T-helper 2 cell treated with Interferon-gamma antibody and Interleukin-4, amounts not matched to agents 5 μg/mL and 100 μg/mL, for 36 hours (primary cell): ENCODE results near the gene HYKK.
"Not testable (repeated sequence)": the region's sequence is repeated elsewhere in the genome, so short reads cannot be mapped to it uniquely, and the experiment has no call there.

ENCODE experiments used
- DNase-seq: peaks from one replicate; pipeline ENCODE4 v3.0.0; 2021; ENCODE audit warnings: low spot score
- H3K27ac Mint-ChIP-seq: one replicate; pipeline ENCODE4 v1.8.0; 2021; ENCODE audit warnings: mild to moderate bottlenecking, mixed read lengths
- H3K27me3 Mint-ChIP-seq: one replicate; pipeline ENCODE4 v1.8.0; 2021; ENCODE audit warnings: low read depth, mixed read lengths
- H3K36me3 Mint-ChIP-seq: one replicate; pipeline ENCODE4 v1.8.0; 2021; ENCODE audit warnings: low read depth, mixed read lengths
- H3K4me1 Mint-ChIP-seq: one replicate; pipeline ENCODE4 v1.8.0; 2021; ENCODE audit warnings: low read depth, mixed read lengths
- H3K4me3 Mint-ChIP-seq: one replicate; pipeline ENCODE4 v1.8.0; 2022; ENCODE audit warnings: mild to moderate bottlenecking, moderate library complexity, mixed read lengths
- H3K9me3 Mint-ChIP-seq: one replicate; pipeline ENCODE4 v1.8.0; 2021; ENCODE audit warnings: mixed read lengths

HYKK gene

GRCh38 chr15:78520035-78520434 lies 12.7 kb downstream of the HYKK start:
- H3K4me3 Mint-ChIP-seq, H3K36me3 Mint-ChIP-seq, H3K27me3 Mint-ChIP-seq: not testable (repeated sequence)

DNA sequence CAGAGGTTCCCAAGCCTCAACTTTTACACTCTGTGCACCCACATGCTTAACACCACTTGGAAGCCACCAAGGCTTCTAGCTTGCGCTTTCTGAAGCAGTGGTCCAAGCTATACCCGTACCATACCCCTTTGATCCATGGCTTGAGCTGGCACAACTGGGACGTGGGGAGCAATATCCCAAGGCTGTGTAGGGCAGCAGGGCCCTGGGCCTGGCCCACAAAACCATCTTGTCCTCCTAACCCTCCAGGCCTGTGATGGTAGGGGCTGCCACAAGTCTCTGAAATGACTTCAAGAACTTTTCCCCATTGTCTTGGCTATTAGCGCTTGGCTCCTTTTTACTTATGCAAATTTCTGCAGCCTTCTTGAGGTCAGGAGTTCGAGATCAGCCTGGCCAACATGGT lies 16.9 kb downstream of the HYKK start:
- no peaks in the 10 kb centered on the region for H3K27me3 Mint-ChIP-seq
- no peaks in the 10 kb centered on the region for H3K9me3 Mint-ChIP-seq
- no peaks in the 10 kb centered on the region for H3K36me3 Mint-ChIP-seq
- H3K4me1 Mint-ChIP-seq = no peaks in the 10 kb centered on the region
- no peak for DNase-seq
- no peak overlapping the region for H3K4me3 Mint-ChIP-seq
- H3K27ac Mint-ChIP-seq = no peak overlapping the region

More at GRCh38 chr15:78520035-78520434, 12.7 kb downstream of the HYKK start:
- DNase-seq, H3K27ac Mint-ChIP-seq, H3K9me3 Mint-ChIP-seq, H3K4me1 Mint-ChIP-seq: not testable (repeated sequence)

DNA sequence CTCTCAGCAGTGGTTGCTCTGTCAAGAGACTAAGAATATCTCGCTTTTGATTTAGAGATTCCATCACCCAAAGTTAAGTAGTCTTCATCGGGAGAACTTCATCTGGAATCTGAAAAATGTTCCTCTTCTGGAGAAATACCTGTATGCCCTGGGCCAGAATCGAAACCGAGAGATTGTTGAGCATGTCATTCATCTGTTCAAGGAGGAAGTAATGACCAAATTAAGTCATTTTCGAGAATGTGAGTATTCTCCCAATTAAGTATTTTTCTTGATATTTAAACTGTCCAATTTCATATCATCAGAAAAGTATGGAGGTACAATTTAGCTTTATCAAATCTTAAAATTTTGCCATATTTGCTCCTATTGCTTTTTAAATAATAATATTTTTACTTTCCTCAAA lies 19.9 kb downstream of the HYKK start:
- Mint-ChIP-seq H3K36me3 (no peaks in the 10 kb centered on the region), H3K27ac (no peak overlapping the region), H3K9me3 (no peaks in the 10 kb centered on the region), H3K4me1 (no peaks in the 10 kb centered on the region), H3K4me3 (no peak overlapping the region), H3K27me3 (no peaks in the 10 kb centered on the region)
- DNase-seq = no peak

GRCh38 chr15:78533331-78533730 lies 26.0 kb downstream of the HYKK start:
- H3K9me3 Mint-ChIP-seq = no peaks in the 10 kb centered on the region
- H3K27ac Mint-ChIP-seq = no peak overlapping the region
- H3K4me3 Mint-ChIP-seq = no peak overlapping the region
- no peak for DNase-seq
- no peaks in the 10 kb centered on the region for H3K36me3 Mint-ChIP-seq
- H3K4me1 Mint-ChIP-seq = no peaks in the 10 kb centered on the region
- H3K27me3 Mint-ChIP-seq = peaks cover 3% of the 10 kb centered on the region

DNA sequence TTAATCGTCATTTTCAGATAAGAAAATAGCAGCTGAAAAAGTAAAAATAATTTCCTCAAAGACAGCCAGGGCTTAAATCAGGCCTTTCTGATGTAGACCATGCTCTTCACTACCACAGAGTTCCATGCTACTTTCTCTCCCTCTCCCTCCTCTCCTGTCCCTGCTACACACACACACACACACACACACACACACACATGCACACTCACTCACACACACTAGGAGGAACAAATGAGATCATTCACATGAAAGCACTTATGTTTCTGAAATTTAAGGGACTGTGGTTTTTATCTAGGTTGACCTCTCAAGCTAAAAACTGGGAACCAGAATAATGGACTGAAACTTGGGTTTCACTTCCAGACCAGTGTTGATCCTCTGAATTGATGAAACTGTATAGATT lies 28.8 kb downstream of the HYKK start:
- Mint-ChIP-seq H3K27ac (no peak overlapping the region), H3K4me1 (peaks cover 10% of the 10 kb centered on the region), H3K4me3 (no peak overlapping the region), H3K36me3 (peaks cover 2% of the 10 kb centered on the region), H3K27me3 (peaks cover 3% of the 10 kb centered on the region), H3K9me3 (no peaks in the 10 kb centered on the region)
- DNase-seq = no peak

DNA sequence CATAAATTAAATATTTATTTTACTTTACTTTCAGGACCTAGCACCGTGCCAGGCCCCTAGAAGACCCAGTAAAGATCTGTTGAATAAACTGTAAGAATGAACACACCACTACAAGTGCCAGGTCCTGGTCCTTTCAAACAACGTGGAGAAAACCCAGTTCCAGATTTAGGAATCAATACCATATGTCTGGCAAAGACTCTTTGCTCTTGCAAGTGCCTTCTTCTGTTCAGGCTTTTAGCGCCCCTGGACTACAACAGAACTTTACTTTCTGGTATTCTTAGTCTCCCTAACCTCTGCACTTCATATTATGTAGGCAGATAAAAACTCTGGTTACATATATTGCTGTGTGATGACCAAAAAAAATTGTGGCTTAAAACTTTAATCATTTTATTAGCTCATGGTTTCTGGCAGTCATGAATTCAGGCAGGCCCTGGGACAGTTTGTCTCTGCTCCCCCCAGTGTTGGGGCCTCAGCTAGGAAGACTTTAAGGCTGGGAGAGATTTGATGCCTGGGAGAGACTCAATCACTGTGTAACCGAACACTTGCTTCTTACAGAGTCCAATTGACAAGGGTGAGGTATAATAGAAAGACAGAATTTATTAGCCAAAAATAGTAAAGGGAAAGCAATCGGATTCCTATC lies 30.0 kb downstream of the HYKK start:
- Mint-ChIP-seq H3K36me3 (peaks cover 12% of the 10 kb centered on the region), H3K4me3 (no peak overlapping the region), H3K9me3 (no peaks in the 10 kb centered on the region), H3K27ac (no peak overlapping the region), H3K4me1 (peaks cover 19% of the 10 kb centered on the region), H3K27me3 (peaks cover 3% of the 10 kb centered on the region)
- no peak for DNase-seq

GRCh38 chr15:78538358-78538757 lies 31.0 kb downstream of the HYKK start:
- Mint-ChIP-seq H3K27me3 (peaks cover 3% of the 10 kb centered on the region), H3K9me3 (no peaks in the 10 kb centered on the region), H3K4me3 (no peak overlapping the region), H3K36me3 (peaks cover 21% of the 10 kb centered on the region), H3K4me1 (peaks cover 26% of the 10 kb centered on the region), H3K27ac (no peak overlapping the region)
- no peak for DNase-seq

DNA sequence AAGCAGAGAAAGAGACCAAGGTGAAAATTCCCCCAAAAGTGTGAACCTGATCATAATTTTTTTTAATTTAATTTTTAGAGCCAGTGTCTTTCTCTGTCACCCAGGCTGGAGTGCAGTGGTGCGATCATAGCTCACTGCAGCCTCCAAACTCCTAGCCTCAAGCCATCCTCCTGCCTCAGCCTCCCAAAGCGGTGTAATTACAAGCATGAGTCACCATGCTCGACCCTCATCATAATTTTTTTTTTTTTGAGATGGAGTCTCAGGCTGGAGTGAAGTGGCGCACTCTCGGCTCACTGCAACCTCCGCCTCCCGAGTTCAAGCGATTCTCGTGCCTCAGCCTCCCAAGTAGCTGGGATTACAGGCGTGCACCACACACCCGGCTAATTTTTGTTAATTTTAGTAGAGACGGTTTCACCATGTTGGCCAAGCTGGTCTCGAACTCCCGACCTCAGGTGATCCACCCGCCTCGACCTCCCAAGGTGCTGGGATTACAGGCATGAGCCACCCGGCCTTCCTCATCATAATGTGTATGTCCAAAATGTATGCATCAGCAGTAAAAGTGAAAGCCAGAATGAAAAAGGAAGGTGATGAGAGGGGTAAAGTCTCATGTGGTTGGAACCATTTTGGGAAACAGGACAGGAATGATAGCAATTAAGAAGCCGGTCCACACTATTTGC lies 32.2 kb downstream of the HYKK start:
- H3K9me3 Mint-ChIP-seq, DNase-seq, H3K27me3 Mint-ChIP-seq: not testable (repeated sequence)
- Mint-ChIP-seq H3K27ac (peak overlapping the region; percentile 97), H3K4me3 (peak overlapping the region; percentile 91), H3K4me1 (peaks cover 29% of the 10 kb centered on the region), H3K36me3 (peaks cover 27% of the 10 kb centered on the region)

DNA sequence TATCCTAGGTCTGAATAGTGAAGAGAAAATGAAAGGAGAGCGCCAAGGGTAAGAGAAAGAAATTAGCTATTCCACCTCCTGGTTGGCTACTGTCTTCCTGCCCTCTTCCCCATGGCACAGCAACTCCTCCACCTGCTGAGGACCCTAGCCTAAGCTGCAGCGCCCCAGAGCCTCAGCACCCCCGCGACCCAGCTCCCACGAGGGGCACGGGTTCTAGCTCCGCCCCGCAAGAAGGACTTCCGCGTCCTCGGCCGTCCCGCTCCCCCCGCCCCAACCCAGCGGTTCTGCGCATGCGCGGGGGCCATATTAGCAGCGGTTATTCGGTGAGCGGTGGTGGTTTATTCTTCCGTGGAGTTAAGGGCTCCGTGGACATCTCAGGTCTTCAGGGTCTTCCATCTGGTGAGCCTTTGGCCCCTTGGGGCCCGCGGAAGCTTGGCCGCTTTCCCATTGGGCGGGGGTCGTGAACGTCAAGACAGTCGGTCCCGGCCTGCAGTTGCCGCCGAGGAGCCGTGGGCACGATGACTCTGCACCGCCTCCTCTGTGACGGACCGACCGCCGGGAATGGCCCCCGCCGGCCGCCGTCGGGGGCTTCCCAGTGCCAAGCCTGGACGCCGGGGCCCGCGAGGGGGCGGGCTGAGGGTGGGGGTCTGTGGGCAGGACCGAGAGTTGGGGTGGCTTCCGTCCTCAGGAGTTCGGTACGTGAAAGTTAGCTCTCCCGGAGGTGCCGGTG lies 32.9 kb downstream of the HYKK start, which contains the start of gene PSMA4:
PSMA4 (plus strand) TSS at position 304 of the 730 bp plus-strand sequence. CDS start 1,484 bp downstream, outside the sequence.
- no peaks in the 10 kb centered on the region for H3K27me3 Mint-ChIP-seq
- DNase-seq = peak; percentile 92
- H3K9me3 Mint-ChIP-seq = no peaks in the 10 kb centered on the region
- H3K36me3 Mint-ChIP-seq = peaks cover 31% of the 10 kb centered on the region
- H3K4me1 Mint-ChIP-seq = peaks cover 30% of the 10 kb centered on the region
- peak within 1 kb of the TSS; percentile 97 for H3K27ac Mint-ChIP-seq
- peak within 1 kb of the TSS; percentile 91 for H3K4me3 Mint-ChIP-seq

GRCh38 chr15:78540871-78541743 lies 33.7 kb downstream of the HYKK start:
- peaks cover 39% of the 10 kb centered on the region for H3K36me3 Mint-ChIP-seq
- H3K27me3 Mint-ChIP-seq = no peaks in the 10 kb centered on the region
- peak overlapping the region; percentile 97 for H3K27ac Mint-ChIP-seq

DNA sequence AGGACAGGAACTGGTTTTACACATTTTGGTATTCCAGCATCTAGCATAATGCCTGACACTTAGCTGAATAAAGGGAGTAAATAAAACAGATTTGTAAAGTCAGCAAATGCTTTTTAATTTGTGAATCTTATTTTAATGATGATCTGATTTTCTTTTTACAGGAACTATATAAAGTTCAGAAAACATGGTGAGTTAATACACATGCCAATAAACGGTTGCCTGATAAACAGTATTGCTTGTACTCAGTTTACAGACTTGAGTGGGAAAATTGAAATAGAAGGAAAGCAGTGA lies 34.3 kb downstream of the HYKK start:
- Mint-ChIP-seq H3K27me3 (no peaks in the 10 kb centered on the region), H3K36me3 (peaks cover 42% of the 10 kb centered on the region), H3K4me3 (peak overlapping the region; percentile 91), H3K9me3 (no peaks in the 10 kb centered on the region), H3K27ac (peak overlapping the region; percentile 97), H3K4me1 (peaks cover 30% of the 10 kb centered on the region)
- no peak for DNase-seq

More at GRCh38 chr15:78540871-78541743, 33.7 kb downstream of the HYKK start:
- H3K9me3 Mint-ChIP-seq = no peaks in the 10 kb centered on the region
- peak overlapping the region; percentile 91 for H3K4me3 Mint-ChIP-seq
- DNase-seq = peak; percentile 20
- H3K4me1 Mint-ChIP-seq = peaks cover 30% of the 10 kb centered on the region

- Mint-ChIP-seq H3K36me3 (peaks cover 49% of the 10 kb centered on the region), H3K27ac (peak overlapping the region; percentile 72)
Measured at GRCh38 chr15:78542647-78543046, 35.3 kb downstream of the HYKK start.

DNA sequence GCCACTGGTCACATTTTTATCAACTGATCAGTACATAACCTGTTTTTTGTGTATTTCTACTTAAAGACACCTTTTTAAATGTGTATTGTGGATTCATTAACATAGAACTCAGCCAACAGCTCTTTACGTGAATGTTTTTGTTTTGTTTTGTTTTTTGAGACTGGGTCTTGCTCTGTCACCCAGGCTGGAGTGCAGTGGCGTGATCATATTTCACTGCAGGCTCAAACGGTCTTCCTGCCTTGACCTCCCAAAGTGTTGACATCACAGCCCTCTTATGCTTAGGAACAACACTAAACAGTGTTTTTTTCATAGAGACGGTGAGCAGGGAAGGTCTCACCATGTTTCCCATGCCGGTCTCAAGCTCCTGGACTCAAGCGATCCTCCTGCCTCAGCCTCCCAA lies 42.8 kb downstream of the HYKK start:
- Mint-ChIP-seq H3K9me3 (no peaks in the 10 kb centered on the region), H3K27me3 (no peaks in the 10 kb centered on the region), H3K27ac (no peak overlapping the region), H3K4me1 (no peaks in the 10 kb centered on the region), H3K4me3 (no peak overlapping the region), H3K36me3 (peaks cover 42% of the 10 kb centered on the region)
- no peak for DNase-seq

More at GRCh38 chr15:78542647-78543046, 35.3 kb downstream of the HYKK start:
- DNase-seq = no peak
- no peaks in the 10 kb centered on the region for H3K9me3 Mint-ChIP-seq
- H3K27me3 Mint-ChIP-seq = no peaks in the 10 kb centered on the region
- peaks cover 30% of the 10 kb centered on the region for H3K4me1 Mint-ChIP-seq
- peak overlapping the region; percentile 91 for H3K4me3 Mint-ChIP-seq
